Stimulated activated naive CD8-positive, alpha-beta T cell treated with anti-CD3 and anti-CD28 coated beads, Interleukin-15, Interleukin-2, amounts not matched to agents 100 ng/mL and 50 ng/mL, for 24 hours (primary cell): ENCODE results near the gene ZNF311.

ENCODE experiments used
- H3K27ac Mint-ChIP-seq: one replicate; pipeline ENCODE4 v1.8.0; 2021; ENCODE audit warnings: mild to moderate bottlenecking, mixed read lengths
- H3K27me3 Mint-ChIP-seq: one replicate; pipeline ENCODE4 v1.8.0; 2021; ENCODE audit warnings: mixed read lengths
- H3K36me3 Mint-ChIP-seq: one replicate; pipeline ENCODE4 v1.8.0; 2021; ENCODE audit warnings: low read depth, mixed read lengths
- H3K4me1 Mint-ChIP-seq: one replicate; pipeline ENCODE4 v1.8.0; 2021; ENCODE audit warnings: low read depth, mixed read lengths
- H3K4me3 Mint-ChIP-seq: one replicate; pipeline ENCODE4 v1.8.0; 2021; ENCODE audit warnings: mild to moderate bottlenecking, mixed read lengths
- H3K9me3 Mint-ChIP-seq: one replicate; pipeline ENCODE4 v1.8.0; 2021; ENCODE audit warnings: mixed read lengths

ZNF311 gene

DNA sequence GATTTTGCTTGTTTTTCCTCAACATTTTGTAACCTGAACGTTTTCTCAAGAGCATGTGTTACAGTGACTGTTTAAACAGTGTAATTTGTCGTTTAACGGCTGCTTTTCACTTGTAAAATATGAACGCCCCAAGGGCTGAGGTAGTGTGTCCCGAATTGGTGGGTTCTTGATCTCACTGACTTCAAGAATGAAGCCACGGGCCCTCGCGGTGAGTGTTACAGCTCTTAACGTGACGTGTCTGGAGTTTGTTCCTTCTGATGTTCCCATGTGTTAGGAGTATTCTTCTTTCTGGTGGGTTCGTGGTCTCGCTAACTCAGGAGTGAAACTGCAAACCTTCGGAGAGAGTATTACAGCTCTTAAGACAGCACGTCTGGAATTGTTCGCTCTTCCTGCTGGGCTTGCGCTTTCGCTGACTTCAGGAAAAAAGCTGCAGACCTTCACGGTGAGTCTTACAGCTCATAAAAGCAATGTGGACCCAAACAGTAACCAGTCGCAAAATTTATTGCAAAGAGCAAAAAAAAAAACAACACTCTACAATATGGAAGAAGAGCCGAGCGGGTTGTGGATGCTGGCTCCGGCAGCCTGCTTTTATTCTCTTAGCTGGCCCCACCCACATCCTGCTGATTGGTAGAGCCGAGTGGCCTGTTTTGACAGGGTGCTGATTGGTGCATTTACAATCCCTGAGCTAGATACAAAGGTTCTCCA lies 56.2 kb downstream of the ZNF311 start:
- H3K27me3 Mint-ChIP-seq, result peaks cover 9% of the 10 kb centered on the region
- H3K4me3 Mint-ChIP-seq, result no peak overlapping the region
- H3K36me3 Mint-ChIP-seq, result peaks cover 3% of the 10 kb centered on the region
- H3K4me1 Mint-ChIP-seq, result peaks cover 22% of the 10 kb centered on the region
- H3K27ac Mint-ChIP-seq, result no peak overlapping the region
- no peaks in the 10 kb centered on the region for H3K9me3 Mint-ChIP-seq

GRCh38 chr6:28947831-28948270 lies 57.3 kb downstream of the ZNF311 start:
- H3K27ac Mint-ChIP-seq, result no peak overlapping the region
- no peaks in the 10 kb centered on the region for H3K9me3 Mint-ChIP-seq
- H3K4me3 Mint-ChIP-seq, result no peak overlapping the region
- H3K27me3 Mint-ChIP-seq, result peaks cover 3% of the 10 kb centered on the region
- H3K36me3 Mint-ChIP-seq, result peaks cover 3% of the 10 kb centered on the region
- H3K4me1 Mint-ChIP-seq, result peaks cover 25% of the 10 kb centered on the region

DNA sequence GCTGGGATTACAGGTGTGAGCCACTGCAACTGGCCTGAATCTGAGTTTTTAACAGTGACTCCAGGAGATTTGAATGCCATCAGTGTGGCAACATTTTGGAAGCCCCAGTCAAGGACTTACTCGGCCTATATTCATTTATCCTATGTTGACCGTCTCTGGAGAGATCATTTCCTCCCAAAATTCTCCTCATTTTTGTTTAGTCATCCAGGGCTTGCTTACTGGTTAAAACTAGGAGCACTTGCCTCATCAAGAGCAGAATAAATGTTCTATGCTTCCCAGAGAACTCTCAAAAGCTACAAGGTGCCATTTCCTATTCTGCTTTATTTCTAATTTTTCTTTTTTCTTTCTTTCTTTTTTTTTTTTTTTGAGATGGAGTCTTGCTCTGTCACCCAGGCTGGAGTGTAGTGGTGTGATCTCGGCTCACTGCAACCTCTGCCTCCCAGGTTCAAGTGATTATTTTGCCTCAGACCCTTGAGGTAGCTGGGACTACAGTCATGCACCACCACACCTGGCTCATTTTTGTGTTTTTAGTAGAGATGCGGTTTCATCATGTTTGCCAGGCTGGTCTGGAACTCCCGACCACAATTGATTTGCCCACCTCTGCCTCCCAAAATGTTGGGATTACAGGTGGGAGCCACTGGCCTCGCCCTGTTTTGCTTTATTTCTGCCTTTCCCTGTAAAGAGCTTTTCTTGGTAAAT lies 57.9 kb downstream of the ZNF311 start:
- peaks cover 3% of the 10 kb centered on the region for H3K27me3 Mint-ChIP-seq
- no peaks in the 10 kb centered on the region for H3K9me3 Mint-ChIP-seq
- peaks cover 3% of the 10 kb centered on the region for H3K36me3 Mint-ChIP-seq
- H3K27ac Mint-ChIP-seq, result no peak overlapping the region
- peaks cover 31% of the 10 kb centered on the region for H3K4me1 Mint-ChIP-seq
- no peak overlapping the region for H3K4me3 Mint-ChIP-seq

GRCh38 chr6:28945349-28945748 lies 59.8 kb downstream of the ZNF311 start:
- no peaks in the 10 kb centered on the region for H3K36me3 Mint-ChIP-seq
- no peaks in the 10 kb centered on the region for H3K9me3 Mint-ChIP-seq
- H3K27me3 Mint-ChIP-seq, result peaks cover 3% of the 10 kb centered on the region
- H3K4me3 Mint-ChIP-seq, result no peak overlapping the region
- H3K4me1 Mint-ChIP-seq, result peaks cover 45% of the 10 kb centered on the region
- no peak overlapping the region for H3K27ac Mint-ChIP-seq
